ENCODE results near the gene ZHX3.

GRCh38 chr20:41245086-41245707 lies 72.3 kb downstream of the ZHX3 start:
- TF ChIP-seq YY1 (IDR thresholded peaks at IDR 0.05) (no peak), JUND (IDR thresholded peaks at IDR 0.05) (no peak), MAX (IDR thresholded peaks at IDR 0.05) (no peak), TAF1 (conservative IDR thresholded peaks at IDR 0.05) (no peak)

All from liver (tissue), 2 donors.